ENCODE measurements around the gene CDH13.

GRCh38 chr16:83700918-83701317 lies 1074.1 kb downstream of the CDH13 start:
- no peak for TF ChIP-seq CTCF (IDR thresholded peaks at IDR 0.05; ENCODE audit: low read depth, low read length)
- TF ChIP-seq EZH2phosphoT487 (IDR thresholded peaks at IDR 0.05; ENCODE audit: low read depth), result no peak

All from OCI-LY3 (cell line).